NCI-H1930 (cell line): Measurements from ENCODE around the gene BMP5.

Experiments
- DNase-seq, 2 experiments: peaks; one replicate each; lab custom pipeline; 2025; lab: John Stamatoyannopoulos, UW

BMP5 gene

DNA sequence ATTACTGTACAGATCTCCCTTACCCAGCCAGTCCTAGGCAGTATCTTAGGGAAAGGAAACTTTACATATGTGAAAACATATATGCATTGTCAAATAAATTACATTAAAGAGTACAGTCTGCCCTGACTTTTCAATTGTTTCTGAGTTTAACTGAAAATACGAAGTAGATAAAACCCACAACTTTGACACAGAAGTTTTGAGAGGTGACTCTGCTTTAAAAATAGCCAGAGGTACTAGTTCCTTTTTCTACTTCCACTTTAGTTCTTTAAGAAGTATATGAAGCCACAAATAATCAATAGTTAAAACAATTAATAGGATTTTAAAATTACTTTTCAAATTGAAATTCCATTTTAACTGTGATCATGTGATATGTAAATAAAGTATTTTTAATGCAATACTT lies 62.9 kb downstream of the BMP5 start:
- no peak for DNase-seq

DNA sequence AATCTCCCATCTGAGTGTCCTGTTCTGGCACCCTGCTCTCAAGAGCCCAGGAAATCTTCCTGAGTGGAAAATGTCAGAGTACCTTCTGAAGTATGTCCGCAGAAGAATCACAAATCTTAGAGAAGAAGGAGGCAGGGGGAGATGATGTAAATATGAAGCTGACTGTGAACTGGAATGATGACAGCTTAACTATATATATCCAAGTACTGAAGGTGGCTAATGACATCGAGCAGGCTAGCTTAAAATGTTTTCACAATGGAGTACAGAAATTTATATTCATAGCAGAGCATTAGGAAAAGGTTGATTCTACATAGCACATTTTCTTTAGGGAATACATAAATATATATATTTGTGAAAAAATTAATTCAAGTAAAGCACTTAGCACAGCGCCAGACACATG lies 64.3 kb downstream of the BMP5 start:
- no peak for DNase-seq

GRCh38 chr6:55802259-55802658 lies 73.1 kb downstream of the BMP5 start:
- no peak for DNase-seq

DNA sequence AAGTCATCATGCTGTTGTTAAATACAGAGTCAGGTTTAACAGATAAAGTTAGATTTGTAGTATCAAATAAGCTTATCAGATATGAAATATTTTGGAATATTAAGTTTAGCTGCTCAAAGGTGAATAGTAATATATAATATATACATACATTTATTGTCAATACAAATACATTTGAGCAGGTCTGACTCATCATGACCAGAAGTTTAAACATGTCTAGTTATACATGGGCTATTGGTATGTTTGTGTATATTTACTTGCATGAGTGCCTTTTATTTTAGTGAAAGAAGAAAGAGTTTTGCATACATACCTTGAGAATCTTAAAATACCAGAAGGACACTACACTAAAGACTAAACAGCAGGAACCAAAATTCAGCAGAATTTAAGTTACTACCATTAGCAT lies 76.8 kb downstream of the BMP5 start:
- DNase-seq, result no peak

GRCh38 chr6:55794136-55794812 lies 81.1 kb downstream of the BMP5 start:
- DNase-seq, result no peak

DNA sequence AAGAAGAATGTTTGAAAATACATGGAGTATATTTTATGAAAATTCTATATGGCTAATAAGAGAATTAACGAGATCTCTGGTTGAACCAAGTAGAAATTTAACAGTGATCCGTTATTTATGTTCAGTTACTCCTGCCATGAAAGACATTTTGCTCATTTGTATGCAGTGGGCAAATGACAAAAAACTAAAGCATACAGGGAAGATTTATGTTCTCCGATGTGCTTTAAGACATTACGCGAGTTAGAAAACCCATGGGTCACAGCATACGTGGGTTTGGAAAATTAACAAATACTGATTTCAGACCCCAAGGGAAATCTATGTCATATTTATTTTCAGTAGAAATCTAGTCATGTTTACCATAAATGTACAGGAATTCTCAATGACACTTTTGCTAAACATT lies 90.1 kb downstream of the BMP5 start:
- DNase-seq, result no peak

- DNase-seq, result no peak
These were observed 93.1 kb downstream of the BMP5 start for GRCh38 chr6:55782275-55782674.

- no peak for DNase-seq
These were observed 96.7 kb downstream of the BMP5 start for GRCh38 chr6:55778705-55779104.

- DNase-seq, result no peak
These were observed 97.9 kb downstream of the BMP5 start for GRCh38 chr6:55777469-55777868.

DNA sequence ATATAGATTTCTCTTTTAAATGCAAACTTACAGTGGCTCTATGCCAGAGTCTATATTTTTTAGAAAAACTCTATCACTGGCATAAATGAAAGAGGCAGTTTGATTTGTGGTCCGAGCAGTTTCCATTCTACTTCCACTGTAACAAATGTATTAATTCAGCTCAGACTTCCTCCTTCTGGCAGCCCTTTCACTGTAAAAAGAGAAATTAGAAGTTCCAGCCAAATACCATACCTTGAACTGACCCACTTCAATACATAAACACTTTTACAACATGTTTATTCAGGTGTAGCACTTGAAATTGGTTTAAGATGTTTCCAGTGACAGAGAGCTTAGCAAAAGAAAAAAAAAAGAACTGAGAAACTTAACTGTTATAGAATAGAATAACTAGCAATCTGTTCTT lies 99.3 kb downstream of the BMP5 start:
- DNase-seq, result no peak

GRCh38 chr6:55775029-55775318 lies 100.4 kb downstream of the BMP5 start:
- DNase-seq, result no peak

DNA sequence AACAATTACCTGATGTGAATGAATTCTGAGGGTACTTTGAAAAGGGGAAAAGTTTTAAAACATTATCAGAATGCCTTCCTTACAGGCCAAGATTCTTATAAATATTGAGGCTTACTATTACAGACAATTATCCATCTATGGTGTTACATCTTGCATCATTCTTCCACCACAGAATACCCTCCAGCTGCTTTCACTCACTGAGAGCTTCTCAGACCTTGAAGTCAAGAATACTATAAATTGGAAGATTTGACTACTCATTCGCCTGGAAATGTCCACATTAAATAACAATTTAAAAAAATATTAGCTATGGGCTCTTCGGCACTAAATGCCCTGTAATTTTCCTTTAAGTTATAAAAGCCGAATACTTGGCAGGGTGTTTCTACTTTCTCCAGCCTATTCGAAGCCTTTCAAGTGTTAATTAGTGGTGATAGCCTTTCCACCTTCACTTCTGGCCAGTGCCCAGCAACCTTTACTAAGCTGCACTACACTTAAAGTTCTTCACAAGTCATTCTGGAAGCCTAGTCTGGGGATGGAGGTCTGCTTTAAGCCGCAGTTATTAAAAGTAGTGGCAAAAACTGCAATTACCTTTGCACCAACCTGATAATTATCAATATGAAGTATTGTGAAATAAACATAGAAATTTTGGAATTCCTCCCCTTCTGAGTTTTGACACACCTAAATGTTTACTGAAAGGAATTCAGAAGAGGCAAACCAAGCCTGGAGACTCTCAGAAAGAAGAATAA lies 100.9 kb downstream of the BMP5 start:
- no peak for DNase-seq

DNA sequence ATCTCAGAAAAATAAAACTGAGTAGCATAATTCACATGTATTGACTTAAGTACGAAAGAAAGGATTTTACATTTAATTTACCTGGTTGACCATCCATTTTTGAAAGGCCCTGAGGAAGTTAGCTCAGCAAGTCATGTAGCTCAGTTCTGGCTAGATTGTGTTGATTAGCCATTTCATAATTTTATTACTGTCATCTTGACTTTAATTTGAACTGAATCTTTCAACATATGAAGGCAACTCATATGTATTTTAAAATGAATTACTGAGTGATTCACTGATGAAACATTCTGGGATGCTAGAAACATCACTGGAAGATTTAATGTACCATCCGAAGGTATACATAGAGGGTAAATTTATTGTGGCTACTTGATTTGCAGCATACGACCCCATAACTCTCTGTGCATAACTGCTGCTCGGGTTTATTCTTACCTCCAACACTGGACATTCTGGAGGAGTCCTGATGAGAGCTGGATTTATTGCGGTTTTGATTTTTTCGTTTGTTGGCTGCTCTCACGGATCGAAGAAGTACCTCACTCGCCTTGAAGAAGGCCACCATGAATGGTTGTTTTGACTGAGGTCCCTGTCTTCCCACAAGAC lies 101.7 kb downstream of the BMP5 start:
- no peak for DNase-seq

GRCh38 chr6:55772730-55773129 lies 102.7 kb downstream of the BMP5 start:
- no peak for DNase-seq

- DNase-seq, result no peak
These were observed 115.9 kb downstream of the BMP5 start for GRCh38 chr6:55759536-55759935.

GRCh38 chr6:55758156-55758937 lies 117.0 kb downstream of the BMP5 start:
- no peak for DNase-seq

GRCh38 chr6:55756531-55757031 lies 118.8 kb downstream of the BMP5 start:
- no peak for DNase-seq

DNA sequence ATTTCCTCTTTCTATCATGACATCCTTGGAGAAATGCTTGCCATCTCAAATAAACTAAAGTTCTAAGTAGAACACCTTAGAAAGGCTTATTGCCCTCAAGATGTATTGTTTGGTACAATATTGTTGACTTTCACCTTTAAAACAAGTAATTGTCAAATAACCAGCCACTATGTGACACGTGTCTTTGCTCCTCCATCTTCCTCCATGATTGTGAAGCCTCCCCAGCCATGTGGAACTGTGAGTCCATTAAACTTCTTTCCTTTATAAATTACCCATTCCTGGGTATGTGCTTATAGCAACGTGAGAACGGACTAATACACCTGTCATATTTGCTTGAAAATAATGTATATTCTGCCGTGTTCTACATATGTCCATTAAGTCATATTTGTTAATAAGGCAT lies 126.5 kb downstream of the BMP5 start:
- DNase-seq, result no peak

DNA sequence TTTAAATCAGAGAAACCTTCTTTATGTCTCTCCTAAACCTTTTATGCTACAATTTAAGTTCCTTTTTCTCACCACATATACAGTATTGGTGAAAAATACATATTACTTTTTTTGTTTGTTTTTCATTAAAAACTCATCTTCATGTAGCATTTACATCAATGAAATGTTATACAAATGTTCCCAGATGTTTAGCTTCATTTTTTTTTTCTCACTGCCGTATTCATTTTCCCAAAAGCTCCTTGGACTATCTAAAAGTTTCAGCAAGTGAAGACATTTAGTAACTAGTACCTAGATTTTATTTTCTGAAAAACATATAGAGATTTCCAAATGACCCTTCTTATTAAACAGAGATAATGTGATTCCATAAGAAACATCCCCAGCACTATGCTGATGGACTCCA lies 128.9 kb downstream of the BMP5 start:
- DNase-seq, result no peak

DNA sequence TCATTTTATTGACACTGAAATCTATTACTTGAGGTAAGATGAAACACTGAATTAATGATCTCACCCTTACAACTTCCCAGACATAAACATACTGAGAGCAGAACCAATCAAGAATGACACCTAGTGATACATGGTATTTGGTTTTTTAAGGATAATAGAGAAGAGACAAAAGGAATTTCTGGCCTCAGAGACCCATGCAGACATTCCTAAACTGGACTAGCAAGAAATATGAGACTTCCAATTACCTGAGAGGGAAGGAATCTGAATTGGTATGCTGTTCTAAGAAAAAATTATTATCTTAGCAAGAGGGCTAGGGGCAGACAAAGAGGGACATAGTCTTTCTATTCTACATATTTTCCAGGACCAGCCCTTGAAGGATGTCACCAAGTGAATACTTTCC lies 141.1 kb downstream of the BMP5 start:
- no peak for DNase-seq

DNA sequence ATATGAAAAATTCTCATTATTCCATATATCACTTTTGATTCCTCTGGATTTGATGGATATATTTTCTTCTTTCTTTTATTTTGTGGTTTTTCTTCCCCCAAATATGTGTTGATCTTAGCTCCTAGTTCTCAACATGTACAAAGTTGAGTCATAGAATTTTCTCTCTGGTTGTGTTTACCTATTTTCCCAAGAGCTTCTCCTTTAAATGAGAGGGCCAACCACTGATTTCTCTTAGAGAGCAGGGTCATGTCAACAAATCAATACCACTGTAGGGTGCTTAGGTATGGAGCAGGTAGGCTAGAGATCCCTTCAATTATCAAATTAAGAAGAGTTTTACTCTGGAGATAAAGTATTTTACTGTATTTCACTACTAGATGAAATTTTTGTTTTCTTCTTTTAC lies 145.7 kb downstream of the BMP5 start:
- DNase-seq, result no peak

DNA sequence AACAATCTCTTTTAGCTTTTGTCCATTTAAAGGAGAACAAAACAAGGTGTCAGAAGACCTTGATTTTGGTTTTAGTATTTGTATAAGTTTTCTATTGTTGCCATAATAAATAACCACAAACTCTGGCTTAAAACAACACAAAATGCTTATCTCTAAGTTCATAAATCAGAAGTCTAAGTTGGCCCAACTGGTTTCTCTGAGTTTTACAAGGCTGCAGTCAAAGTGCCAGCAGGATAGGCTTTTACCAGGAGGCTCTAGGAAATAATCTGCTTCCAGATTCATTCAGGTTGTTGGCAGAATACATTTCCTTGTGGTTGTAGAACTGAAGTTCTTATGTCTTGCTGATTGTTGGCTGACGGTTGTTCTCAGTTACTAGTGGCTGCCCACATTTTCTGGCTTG lies 149.2 kb downstream of the BMP5 start:
- DNase-seq, result no peak

DNA sequence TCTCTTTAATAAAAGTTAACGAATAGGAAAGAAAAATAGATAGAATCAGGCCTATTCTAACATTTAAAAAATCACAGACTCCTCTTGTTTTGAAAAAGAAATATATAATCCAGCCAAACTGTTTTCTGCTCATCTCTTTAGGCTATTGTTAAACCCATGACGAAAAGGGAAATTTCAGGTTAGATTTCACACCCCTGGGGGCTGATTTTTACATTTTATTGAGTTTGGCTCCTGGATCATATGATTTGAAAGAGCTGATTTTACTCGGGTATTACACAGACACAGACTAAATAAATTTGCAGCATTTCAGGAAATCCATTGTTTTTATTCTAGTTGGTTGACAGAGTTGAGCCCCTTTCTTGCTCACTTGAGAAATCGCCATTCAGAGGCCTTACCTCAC lies 160.6 kb downstream of the BMP5 start:
- DNase-seq, result no peak
